ENCODE measurements around the gene RAD52. TPM values are rescaled to one million over a fixed set of nuclear protein-coding genes. Genes with fewer than 3 reads are reported as not detected.
"Not testable (repeated sequence)": the region's sequence is repeated elsewhere in the genome, so short reads cannot be mapped to it uniquely, and the experiment has no call there.

The RAD52 gene
- total RNA-seq, 1 donor from 2014 or later, result 9.3 TPM

DNA sequence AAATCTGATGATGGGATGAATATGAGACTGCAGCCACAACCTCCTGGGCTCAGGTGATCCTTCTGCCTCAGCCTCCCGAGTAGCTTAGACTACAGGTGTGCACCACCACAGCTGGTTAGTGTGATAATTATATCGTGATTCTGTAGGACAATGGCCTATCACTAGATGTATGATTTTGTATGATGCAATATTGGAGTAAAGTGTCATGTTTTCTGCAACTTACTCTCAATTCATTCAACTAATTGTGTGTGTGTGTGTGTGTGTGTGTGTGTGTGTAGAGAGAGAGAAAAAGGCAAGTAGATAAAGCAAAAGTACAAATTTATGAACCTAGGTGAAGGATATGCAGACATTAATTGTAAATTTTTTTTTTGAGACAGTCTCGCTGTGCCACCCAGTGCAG lies 10.7 kb downstream of the RAD52 start:
- Histone ChIP-seq H3K27me3 (ENCODE audit: low read depth) (no peaks in the 10 kb centered on the region), H3K4me3 (no peak overlapping the region), H3K27ac (replicated peaks) (no peak overlapping the region), H3K4me1 (peaks cover 14% of the 10 kb centered on the region), H3K36me3 (peaks cover 15% of the 10 kb centered on the region), H3K9me3 (replicated peaks) (no peaks in the 10 kb centered on the region)
- no peak for DNase-seq
- intact Hi-C loops (cut with micrococcal nuclease), result no loop called here
- TF ChIP-seq, protein P1, sequence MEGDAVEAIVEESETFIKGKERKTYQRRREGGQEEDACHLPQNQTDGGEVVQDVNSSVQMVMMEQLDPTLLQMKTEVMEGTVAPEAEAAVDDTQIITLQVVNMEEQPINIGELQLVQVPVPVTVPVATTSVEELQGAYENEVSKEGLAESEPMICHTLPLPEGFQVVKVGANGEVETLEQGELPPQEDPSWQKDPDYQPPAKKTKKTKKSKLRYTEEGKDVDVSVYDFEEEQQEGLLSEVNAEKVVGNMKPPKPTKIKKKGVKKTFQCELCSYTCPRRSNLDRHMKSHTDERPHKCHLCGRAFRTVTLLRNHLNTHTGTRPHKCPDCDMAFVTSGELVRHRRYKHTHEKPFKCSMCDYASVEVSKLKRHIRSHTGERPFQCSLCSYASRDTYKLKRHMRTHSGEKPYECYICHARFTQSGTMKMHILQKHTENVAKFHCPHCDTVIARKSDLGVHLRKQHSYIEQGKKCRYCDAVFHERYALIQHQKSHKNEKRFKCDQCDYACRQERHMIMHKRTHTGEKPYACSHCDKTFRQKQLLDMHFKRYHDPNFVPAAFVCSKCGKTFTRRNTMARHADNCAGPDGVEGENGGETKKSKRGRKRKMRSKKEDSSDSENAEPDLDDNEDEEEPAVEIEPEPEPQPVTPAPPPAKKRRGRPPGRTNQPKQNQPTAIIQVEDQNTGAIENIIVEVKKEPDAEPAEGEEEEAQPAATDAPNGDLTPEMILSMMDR (IDR thresholded peaks at IDR 0.05; ENCODE audit: borderline replicate concordance), result no peak

DNA sequence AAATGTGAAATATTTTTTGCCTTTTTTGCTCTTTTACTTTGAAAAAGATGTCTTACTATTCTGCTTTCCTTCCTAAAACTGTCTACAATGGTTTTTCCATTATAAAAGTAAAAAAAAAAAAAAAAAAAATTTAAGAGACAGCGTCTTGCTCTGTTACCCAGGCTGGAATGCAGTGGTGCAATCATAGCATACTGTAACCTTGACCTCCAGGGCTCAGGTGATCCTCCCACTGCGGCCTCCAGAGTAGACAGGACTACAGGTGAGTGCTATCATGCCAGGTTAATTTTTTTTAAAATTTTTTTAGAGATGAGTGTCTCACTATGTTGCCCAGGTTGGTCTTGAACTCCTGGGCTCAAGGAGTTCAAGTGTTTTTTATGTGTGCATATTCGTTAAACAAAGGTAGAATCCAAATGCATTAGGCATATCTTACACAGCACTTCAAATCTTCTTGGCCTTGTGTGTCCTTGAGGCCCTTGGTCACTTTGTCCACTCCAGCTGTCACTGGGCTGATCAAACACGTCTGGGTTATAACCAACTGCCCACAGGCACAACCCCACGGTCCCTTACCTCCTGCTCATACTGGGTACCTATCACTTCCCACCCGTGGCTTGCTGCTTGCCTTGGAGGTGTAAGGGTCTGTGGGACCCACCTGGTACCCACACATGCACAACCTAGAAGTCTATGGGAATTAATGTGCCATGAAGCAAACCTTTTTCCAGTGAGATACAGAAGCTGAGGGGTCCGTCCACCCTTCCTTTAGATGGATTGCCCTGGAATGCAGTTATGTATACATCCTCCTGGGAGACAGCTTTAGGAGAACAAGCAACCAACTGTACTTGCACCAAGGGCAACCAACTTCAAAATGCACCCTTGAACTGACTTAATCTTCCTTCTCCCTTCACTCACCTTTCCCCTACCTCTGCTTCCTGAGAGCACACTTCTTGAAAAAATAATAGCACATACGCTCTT lies 12.8 kb downstream of the RAD52 start:
- Histone ChIP-seq H3K4me1 (peaks cover under 1% of the 10 kb centered on the region), H3K4me3 (no peak overlapping the region), H3K36me3 (peaks cover 12% of the 10 kb centered on the region), H3K27me3 (ENCODE audit: low read depth) (no peaks in the 10 kb centered on the region), H3K9me3 (replicated peaks) (no peaks in the 10 kb centered on the region), H3K27ac (replicated peaks) (no peak overlapping the region)
- DNase-seq, result no peak
- TF ChIP-seq, protein P1 (IDR thresholded peaks at IDR 0.05; ENCODE audit: borderline replicate concordance), result no peak
- intact Hi-C loops (cut with micrococcal nuclease), result no loop called here

DNA sequence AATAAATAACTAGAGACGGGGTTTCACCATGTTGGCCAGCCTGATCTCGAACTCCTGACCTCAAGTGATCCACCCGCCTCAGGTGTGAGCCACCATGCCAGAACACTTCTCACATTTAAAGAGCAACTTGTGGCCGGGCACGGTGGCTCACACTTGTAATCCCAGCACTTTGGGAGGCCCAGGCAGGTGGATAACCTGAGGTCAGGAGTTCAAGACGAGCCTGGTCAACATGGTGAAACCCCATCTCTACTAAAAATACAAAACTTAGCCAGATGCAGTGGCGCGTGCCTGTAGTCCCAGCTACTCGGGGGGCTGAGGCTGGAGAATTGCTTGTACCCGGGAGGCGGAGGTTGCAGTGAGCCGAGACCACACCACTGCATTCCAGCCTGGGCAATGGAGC lies 13.6 kb downstream of the RAD52 start:
- H3K27ac ChIP-seq (replicated peaks); H3K4me3 ChIP-seq; H3K27me3 ChIP-seq (ENCODE audit: low read depth); DNase-seq; H3K9me3 ChIP-seq (replicated peaks); intact Hi-C loops (cut with micrococcal nuclease); H3K4me1 ChIP-seq: not testable (repeated sequence)
- H3K36me3 ChIP-seq, result peaks cover 12% of the 10 kb centered on the region

DNA sequence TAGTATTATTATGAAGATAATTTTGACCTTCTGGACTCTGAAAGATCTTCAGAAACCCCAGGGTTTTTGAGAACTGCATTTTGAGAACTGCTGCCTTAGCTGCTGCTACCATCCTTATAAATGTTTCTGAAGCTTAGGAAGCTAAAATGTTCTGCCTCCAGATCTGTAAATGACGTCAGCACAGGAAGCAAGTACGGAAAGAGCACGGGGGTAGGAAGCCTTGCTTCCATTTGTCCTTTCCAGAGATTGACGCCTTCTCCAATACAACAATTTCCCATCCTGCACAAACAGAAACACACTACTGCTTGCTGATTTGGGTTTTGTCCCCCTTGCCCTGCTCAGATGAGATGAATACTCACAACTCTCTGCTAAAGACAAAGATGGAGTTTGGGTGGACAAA lies 17.9 kb downstream of the RAD52 start:
- TF ChIP-seq, protein P1 (IDR thresholded peaks at IDR 0.05; ENCODE audit: borderline replicate concordance), result no peak
- intact Hi-C loops (cut with micrococcal nuclease), result no loop called here
- H3K4me1 ChIP-seq, result peaks cover 4% of the 10 kb centered on the region
- DNase-seq, result no peak
- H3K27ac ChIP-seq (replicated peaks), result no peak overlapping the region
- H3K9me3 ChIP-seq (replicated peaks), result no peaks in the 10 kb centered on the region
- H3K27me3 ChIP-seq (ENCODE audit: low read depth), result no peaks in the 10 kb centered on the region
- peaks cover 50% of the 10 kb centered on the region for H3K36me3 ChIP-seq
- H3K4me3 ChIP-seq, result no peak overlapping the region

DNA sequence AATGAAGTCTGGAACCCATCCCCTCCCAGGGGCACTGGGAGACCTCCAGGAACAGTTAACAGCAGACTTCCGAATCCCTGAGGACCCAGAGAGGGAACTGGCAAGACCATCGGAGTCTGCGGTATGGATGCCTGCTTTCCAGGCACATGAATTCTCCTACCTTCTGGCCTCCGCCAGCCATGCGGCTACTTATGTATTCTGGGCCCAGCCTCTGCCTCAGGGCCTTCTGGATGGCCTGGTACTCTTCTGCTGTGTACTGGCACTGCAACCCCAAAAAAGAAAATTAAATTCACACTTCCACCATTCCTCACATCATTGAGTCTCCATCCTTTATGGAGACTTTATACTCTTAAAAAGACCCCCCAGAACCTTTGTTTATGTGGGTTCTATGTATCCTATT lies 18.4 kb downstream of the RAD52 start:
- Histone ChIP-seq H3K9me3 (replicated peaks) (no peaks in the 10 kb centered on the region), H3K27ac (replicated peaks) (no peak overlapping the region), H3K36me3 (peaks cover 56% of the 10 kb centered on the region), H3K27me3 (ENCODE audit: low read depth) (no peaks in the 10 kb centered on the region), H3K4me3 (no peak overlapping the region), H3K4me1 (peaks cover 4% of the 10 kb centered on the region)
- TF ChIP-seq, protein P1 (IDR thresholded peaks at IDR 0.05; ENCODE audit: borderline replicate concordance), result no peak
- intact Hi-C loops (cut with micrococcal nuclease), result no loop called here
- no peak for DNase-seq

DNA sequence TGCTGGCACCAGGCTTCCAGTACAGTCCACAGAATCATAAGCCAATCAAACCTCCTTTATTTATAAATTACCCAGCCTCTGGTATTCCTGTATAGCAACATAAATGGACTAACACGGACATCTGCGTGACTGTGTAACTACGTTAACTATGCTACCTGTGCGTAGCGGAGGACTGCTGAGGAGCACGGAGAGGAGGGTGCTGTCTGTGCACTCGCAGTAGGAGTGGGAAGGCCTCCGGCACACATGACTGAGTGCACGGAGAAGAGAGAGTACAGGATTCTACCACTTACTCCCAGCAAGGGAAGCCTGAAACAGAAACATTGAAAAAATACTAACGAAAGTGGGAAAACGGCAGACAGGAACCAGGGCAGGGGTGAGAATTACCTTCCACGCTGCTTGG lies 22.9 kb downstream of the RAD52 start:
- Histone ChIP-seq H3K27ac (replicated peaks) (no peak overlapping the region), H3K4me1 (peaks cover 4% of the 10 kb centered on the region), H3K9me3 (replicated peaks) (no peaks in the 10 kb centered on the region), H3K36me3 (peaks cover 95% of the 10 kb centered on the region), H3K27me3 (ENCODE audit: low read depth) (no peaks in the 10 kb centered on the region), H3K4me3 (no peak overlapping the region)
- DNase-seq, result no peak
- TF ChIP-seq, protein P1 (IDR thresholded peaks at IDR 0.05; ENCODE audit: borderline replicate concordance), result no peak
- intact Hi-C loops (cut with micrococcal nuclease), result no loop called here

Data from left ventricle myocardium inferior (tissue), 1 donor.